ENCODE measurements around the gene SAE1. TPM values are rescaled to one million over a fixed set of nuclear protein-coding genes. Genes with fewer than 3 reads are reported as not detected.

SAE1 gene
- polyA plus RNA-seq, 2 of the 4 experiments (the other 2 are of a cell fraction), result 206 to 249 TPM

DNA sequence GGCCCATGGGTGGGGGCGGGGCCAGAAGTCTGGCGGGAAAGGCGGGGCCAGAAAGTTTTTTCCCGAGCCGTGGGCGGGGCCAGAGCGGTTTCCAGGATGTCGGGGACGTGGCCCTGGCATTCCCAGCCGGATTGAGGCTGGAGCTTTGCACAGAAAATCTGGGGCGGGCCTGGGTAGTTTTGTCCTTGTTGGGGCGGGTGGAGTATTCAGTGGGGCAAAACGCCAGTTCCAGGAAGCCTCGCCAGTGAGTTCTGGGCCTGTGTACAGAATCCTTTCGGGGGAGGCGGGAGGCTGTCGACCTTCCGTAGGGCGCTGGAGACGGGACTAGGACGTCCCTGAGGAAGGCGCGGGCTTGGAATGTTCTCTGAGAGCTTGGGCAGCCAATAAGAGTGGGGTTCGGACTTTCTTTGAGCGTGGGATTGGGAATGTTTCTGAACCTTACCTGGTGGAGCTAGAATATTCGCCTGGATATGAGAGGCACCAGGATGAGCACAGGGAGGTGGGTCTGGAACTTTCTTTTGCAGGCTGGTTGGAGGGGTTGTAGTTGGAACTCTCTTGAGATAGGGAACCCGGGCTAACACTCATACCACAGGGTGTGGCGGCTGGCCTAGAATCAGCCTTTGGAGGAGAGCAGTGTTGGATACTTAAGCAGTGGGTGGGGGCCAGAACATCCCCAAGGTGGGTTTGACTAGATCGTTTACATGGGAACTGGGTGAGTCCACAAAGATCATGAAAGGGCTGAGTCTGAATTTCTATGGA, 127.0 kb downstream of the SAE1 start:
- no peak for DNase-seq (ENCODE audit: low read depth in 1 of 2, low spot score in 1 of 2)
- ChIA-PET CTCF (interaction anchor here (1.0 to 16.0 kb wide), 6 partner anchors 9 to 40 kb away, joined by 3 to 893 read pairs (median 6); no protein-coding TSS in a partner anchor), POLR2A (interaction anchor here (0.6 to 5.8 kb wide), 10 partner anchors 8 to 456 kb away, joined by 3 to 77 read pairs (median 11); partner anchors contain the start of genes DHX34, EHD2, INAFM1 and ZC3H4)
- TF ChIP-seq CEBPB (IDR thresholded peaks at IDR 0.05) (no peak), JUNB (IDR thresholded peaks at IDR 0.05) (no peak), ZSCAN20 (CRISPR knock-in tag; IDR thresholded peaks at IDR 0.05) (no peak), HOXA7 (CRISPR knock-in tag; IDR thresholded peaks at IDR 0.05) (0 out of 2 replicates have a peak, but pooled peaks have one; percentile 50), POLR2A (IDR thresholded peaks at IDR 0.05; ENCODE audit: low read length) (peak; percentile 43)
- TF ChIP-seq, protein P1, sequence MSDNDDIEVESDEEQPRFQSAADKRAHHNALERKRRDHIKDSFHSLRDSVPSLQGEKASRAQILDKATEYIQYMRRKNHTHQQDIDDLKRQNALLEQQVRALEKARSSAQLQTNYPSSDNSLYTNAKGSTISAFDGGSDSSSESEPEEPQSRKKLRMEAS (IDR thresholded peaks at IDR 0.05), result peak; percentile 41; the same call in 1 of the 2 replicates
- peak overlapping the region; percentile 61 for H3K4me3 ChIP-seq
- H3K4me2 ChIP-seq, result peak overlapping the region; percentile 91
- WGBS (ENCODE audit: missing lambda C conversion rate), result 3% methylated on average over 27 of the region's 29 CpGs
- peaks cover 30% of the 10 kb centered on the region for H3K4me1 ChIP-seq
- peak; percentile 23 to 65; a peak in 5 of 6 replicates for ATAC-seq
- H3K27ac ChIP-seq, result peak overlapping the region; percentile 76 to 91
- H3K9me3 ChIP-seq, result no peaks in the 10 kb centered on the region
- FAIRE-seq, result no peak

DNA sequence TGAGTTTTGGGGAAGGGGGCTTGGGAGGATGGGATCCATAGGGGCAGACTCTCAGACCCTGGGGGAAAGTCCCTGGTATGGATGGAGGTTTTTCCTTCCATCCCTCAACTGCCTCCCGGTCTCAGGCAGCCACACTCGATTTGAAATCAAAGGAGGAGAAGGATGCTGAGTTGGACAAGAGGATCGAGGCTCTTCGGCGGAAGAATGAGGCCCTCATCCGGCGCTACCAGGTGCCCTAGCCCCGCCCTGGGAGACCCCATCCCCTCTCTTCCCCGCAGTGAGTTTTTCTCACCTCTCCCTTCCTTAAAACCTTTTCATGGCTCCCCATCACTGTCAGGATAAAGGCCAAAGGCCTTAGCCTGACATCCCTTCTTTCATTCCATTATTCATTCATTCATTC, 127.8 kb downstream of the SAE1 start:
- Histone ChIP-seq H3K4me3 (peak overlapping the region; percentile 61; the same call in 1 of the 3 replicates), H3K4me2 (peak overlapping the region; percentile 91), H3K4me1 (peaks cover 24% of the 10 kb centered on the region), H3K9me3 (no peaks in the 10 kb centered on the region), H3K27ac (peak overlapping the region; percentile 76 to 91; a peak in 5 of 6 replicates)
- ChIA-PET POLR2A (no interaction called here), CTCF (interaction anchor here (1.0 to 5.1 kb wide), 4 partner anchors 11 to 90 kb away, joined by 4 to 30 read pairs (median 6); partner anchors contain the start of genes DHX34 and INAFM1)
- FAIRE-seq, result no peak
- no peak for ATAC-seq
- TF ChIP-seq RCOR1 (IDR thresholded peaks at IDR 0.05; ENCODE audit: low read depth, low read length) (no peak), ESRRA (IDR thresholded peaks at IDR 0.05; ENCODE audit: borderline replicate concordance, low read length) (no peak), NPAS2 (CRISPR knock-in tag; IDR thresholded peaks at IDR 0.05; ENCODE audit: borderline replicate concordance) (no peak)
- WGBS (ENCODE audit: missing lambda C conversion rate), result 88% methylated on average over 9 of the region's 9 CpGs
- no peak for DNase-seq (ENCODE audit: low read depth in 1 of 2, low spot score in 1 of 2)

DNA sequence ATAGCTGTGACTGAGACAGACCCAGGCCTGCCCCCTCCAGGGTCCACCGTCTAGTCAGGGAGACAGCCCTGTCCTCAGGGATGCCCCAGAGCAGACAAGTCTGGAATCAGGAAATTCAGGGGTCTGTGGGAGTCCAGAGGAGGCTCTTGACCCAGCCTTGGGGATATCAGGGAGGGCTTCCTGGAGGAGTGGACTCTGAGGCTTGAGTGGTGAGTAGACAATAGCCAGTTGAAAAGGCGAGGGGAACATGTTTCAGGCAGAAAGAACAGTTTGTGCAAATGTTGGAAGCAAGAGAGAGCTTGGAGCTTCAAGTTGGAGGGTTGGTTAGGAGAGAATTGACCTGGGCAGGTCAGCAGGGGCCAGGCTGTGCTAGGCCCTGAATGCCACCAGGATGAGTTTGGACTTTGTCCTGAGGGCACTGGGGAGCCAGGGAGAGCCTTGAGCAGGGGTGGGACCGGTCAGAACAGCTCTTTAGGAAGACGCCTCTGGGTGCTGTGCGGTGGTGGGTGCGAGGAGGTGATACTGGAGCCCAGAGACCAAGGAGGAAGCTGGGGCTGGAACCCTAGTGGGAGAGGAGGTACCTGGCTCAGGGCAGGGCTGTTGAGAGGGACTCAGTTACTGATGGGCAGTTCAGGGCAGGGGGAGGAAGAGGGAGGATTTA, 128.4 kb downstream of the SAE1 start:
- Histone ChIP-seq H3K4me2 (no peak overlapping the region; the same call in 2 of the 3 replicates), H3K4me3 (no peak overlapping the region), H3K27ac (no peak overlapping the region), H3K4me1 (peaks cover 18% of the 10 kb centered on the region), H3K9me3 (no peaks in the 10 kb centered on the region)
- ChIA-PET CTCF (interaction anchor here (0.5 to 5.1 kb wide), 7 partner anchors 12 to 554 kb away, joined by 3 to 30 read pairs (median 4); partner anchors contain the start of genes DHX34 and INAFM1), POLR2A (no interaction called here)
- no peak for ATAC-seq
- TF ChIP-seq ZFP36 (IDR thresholded peaks at IDR 0.05; ENCODE audit: borderline replicate concordance, partially characterized antibody) (peak; percentile 78), HEYL (CRISPR knock-in tag; IDR thresholded peaks at IDR 0.05) (no peak)
- FAIRE-seq, result no peak
- 90% methylated on average over 6 of the region's 6 CpGs for WGBS (ENCODE audit: missing lambda C conversion rate)
- no peak for DNase-seq (ENCODE audit: low read depth in 1 of 2, low spot score in 1 of 2)

Small RNA genes lying within 50 kb of the gene (small RNA-seq; reads per million reads assigned to genes)
- gene MIR3190, result 0 reads per million in 6 experiments

Other genes with a start within 250 kb of the SAE1 start
- gene NPAS1, start 111.0 kb upstream of the SAE1 start, polyA plus RNA-seq (2011; rRNA removed), result 1.3 and 1.5 TPM in 2 replicates
- 2.3 to 3.5 TPM (median 3.4 TPM) in 3 replicates for gene NPAS1, start 111.0 kb upstream of the SAE1 start, polyA plus RNA-seq (2017; fragmentation: RNase III; extraction: RNeasy Plus Mini Kit Qiagen cat#74134 plus additional on column Dnase treatment)
- 12.4 and 15.2 TPM in 2 replicates for gene TMEM160, start 82.2 kb upstream of the SAE1 start, polyA plus RNA-seq (2011; rRNA removed)
- gene TMEM160, start 82.2 kb upstream of the SAE1 start, polyA plus RNA-seq (2017; fragmentation: RNase III; extraction: RNeasy Plus Mini Kit Qiagen cat#74134 plus additional on column Dnase treatment), result 40.8 to 50.4 TPM (median 42.2 TPM) in 3 replicates
- gene ZC3H4, start 17.1 kb upstream of the SAE1 start, polyA plus RNA-seq (2011; rRNA removed), result 7.7 and 9.6 TPM in 2 replicates
- gene ZC3H4, start 17.1 kb upstream of the SAE1 start, polyA plus RNA-seq (2017; fragmentation: RNase III; extraction: RNeasy Plus Mini Kit Qiagen cat#74134 plus additional on column Dnase treatment), result 29.7 to 37.9 TPM (median 33.4 TPM) in 3 replicates
- gene BBC3, start 100.4 kb downstream of the SAE1 start, polyA plus RNA-seq (2011; rRNA removed), result 3.6 and 6.0 TPM in 2 replicates
- gene BBC3, start 100.4 kb downstream of the SAE1 start, polyA plus RNA-seq (2017; fragmentation: RNase III; extraction: RNeasy Plus Mini Kit Qiagen cat#74134 plus additional on column Dnase treatment), result 8.9 to 9.4 TPM (median 8.9 TPM) in 3 replicates
- 6.5 and 9.4 TPM in 2 replicates for gene CCDC9, start 125.7 kb downstream of the SAE1 start, polyA plus RNA-seq (2011; rRNA removed)
- gene CCDC9, start 125.7 kb downstream of the SAE1 start, polyA plus RNA-seq (2017; fragmentation: RNase III; extraction: RNeasy Plus Mini Kit Qiagen cat#74134 plus additional on column Dnase treatment), result 22.2 to 25.7 TPM (median 24.6 TPM) in 3 replicates
- 1.5 and 1.6 TPM in 2 replicates for gene INAFM1, start 144.1 kb downstream of the SAE1 start, polyA plus RNA-seq (2011; rRNA removed)
- gene INAFM1, start 144.1 kb downstream of the SAE1 start, polyA plus RNA-seq (2017; fragmentation: RNase III; extraction: RNeasy Plus Mini Kit Qiagen cat#74134 plus additional on column Dnase treatment), result 4.6 to 5.7 TPM (median 5.5 TPM) in 3 replicates
- gene C5AR1, start 179.0 kb downstream of the SAE1 start, polyA plus RNA-seq (2011; rRNA removed), result 3.4 and 3.5 TPM in 2 replicates
- gene C5AR1, start 179.0 kb downstream of the SAE1 start, polyA plus RNA-seq (2017; fragmentation: RNase III; extraction: RNeasy Plus Mini Kit Qiagen cat#74134 plus additional on column Dnase treatment), result 1.4 to 1.6 TPM (median 1.5 TPM) in 3 replicates
- gene C5AR2, start 201.3 kb downstream of the SAE1 start, polyA plus RNA-seq (2011; rRNA removed), result 0.28 and 0.36 TPM in 2 replicates
- gene C5AR2, start 201.3 kb downstream of the SAE1 start, polyA plus RNA-seq (2017; fragmentation: RNase III; extraction: RNeasy Plus Mini Kit Qiagen cat#74134 plus additional on column Dnase treatment), result 0.13 to 0.25 TPM (median 0.17 TPM) in 3 replicates
- 12.4 and 14.4 TPM in 2 replicates for gene DHX34, start 218.5 kb downstream of the SAE1 start, polyA plus RNA-seq (2011; rRNA removed)
- 23.1 to 24.5 TPM (median 23.4 TPM) in 3 replicates for gene DHX34, start 218.5 kb downstream of the SAE1 start, polyA plus RNA-seq (2017; fragmentation: RNase III; extraction: RNeasy Plus Mini Kit Qiagen cat#74134 plus additional on column Dnase treatment)